Measurements from ENCODE around the gene DNAJC5. TPM values are rescaled to one million over a fixed set of nuclear protein-coding genes. Genes with fewer than 3 reads are reported as not detected.

DNAJC5 gene
- total and polyA plus RNA-seq, 2 donors from 2014 or later = 24.4 to 52.3 TPM

DNA sequence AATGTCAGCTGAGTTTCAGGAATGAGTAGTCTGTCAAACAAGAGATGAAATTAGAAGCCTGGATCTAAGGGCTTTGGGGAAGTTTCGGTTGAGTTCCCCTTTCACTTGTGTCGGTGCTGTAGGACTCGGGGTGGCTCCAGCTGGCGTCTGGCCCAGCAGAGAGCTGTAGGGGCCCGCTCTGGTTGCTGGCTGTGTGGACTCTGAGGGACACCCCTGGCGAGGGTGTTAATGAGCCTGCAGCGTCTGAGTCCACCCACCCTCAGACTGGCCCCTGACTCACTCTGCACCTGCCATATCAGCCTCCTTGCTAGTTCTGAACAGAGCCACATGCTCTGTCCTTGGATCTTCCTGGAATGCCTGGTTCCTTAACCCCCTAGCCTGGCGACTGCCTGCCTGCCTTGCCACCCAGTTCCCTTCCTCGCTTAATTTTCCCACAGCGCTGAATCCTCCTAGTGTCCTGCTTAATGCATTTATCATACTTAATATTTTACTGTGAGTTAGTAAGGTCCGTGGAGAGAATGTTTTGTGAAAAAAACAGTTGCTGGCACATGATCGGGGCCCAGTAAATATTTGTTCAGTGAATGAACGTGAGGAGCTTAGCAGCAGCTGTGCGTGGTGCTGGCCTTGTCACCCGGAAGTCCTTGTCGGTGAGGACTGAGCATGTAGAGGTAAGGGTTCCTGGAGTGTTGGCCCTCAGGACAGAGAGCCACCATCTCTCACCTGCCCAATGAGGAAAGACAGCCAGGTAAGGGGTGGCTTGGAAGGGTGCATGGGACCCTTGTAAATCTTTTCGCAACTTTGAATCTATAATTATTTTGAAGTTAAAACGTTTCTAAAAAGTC, 1.6 kb downstream of the DNAJC5 start:
- DNase-seq (peak in 3 of 5 donors; percentile 29 to 61 (median 54)), FAIRE-seq (no peak)

DNA sequence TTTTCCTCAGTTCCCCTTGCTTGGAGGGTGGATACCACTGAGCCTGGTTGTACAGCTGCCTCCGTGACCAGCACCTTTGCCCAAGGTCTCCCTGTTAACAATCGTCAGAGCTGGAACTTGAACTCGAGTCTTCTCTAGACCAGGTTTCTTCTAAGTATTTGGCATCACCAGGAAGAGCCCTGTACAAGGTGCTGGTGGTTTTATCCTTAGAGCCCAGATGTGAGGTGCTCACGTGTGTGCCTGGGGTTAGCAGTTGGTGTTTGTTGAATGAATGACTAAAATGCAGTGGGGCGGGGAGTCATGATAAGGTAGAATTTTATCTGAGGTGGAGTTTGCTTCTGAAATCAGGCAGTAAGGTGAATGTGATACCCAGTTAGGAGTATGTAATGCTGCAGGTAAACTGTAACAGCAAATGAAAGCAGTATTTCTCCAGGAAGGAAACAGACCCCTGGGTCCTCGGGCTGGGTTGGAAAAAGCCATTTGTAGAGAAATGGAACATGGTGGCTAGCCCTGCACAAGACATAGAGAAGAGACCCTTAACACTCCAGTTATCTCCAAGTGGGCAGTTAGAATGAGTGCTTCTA, 3.1 kb downstream of the DNAJC5 start:
- intact Hi-C loops (cut with DNase I) = no loop called here
- Histone ChIP-seq H3K4me3 (ENCODE audit: low read length in 3 of 3) (no peak overlapping the region), H3K36me3 (ENCODE audit: control insufficient read depth in 2 of 3, insufficient read depth in 3 of 3, low read length in 3 of 3) (no peaks in the 10 kb centered on the region), H3K27ac (ENCODE audit: low read depth in 2 of 2, low read length in 2 of 2) (no peak overlapping the region), H3K9me3 (ENCODE audit: control insufficient read depth in 2 of 3, insufficient read depth in 1 of 3, low read length in 3 of 3) (no peaks in the 10 kb centered on the region), H3K9ac (ENCODE audit: low read length in 3 of 3) (no peak overlapping the region), H3K4me1 (ENCODE audit: control insufficient read depth in 2 of 3, insufficient read depth in 2 of 3, low read depth in 1 of 3, low read length in 3 of 3) (peaks cover 0 to 18% (median 0%) of the 10 kb centered on the region in 3 donors), H3K27me3 (ENCODE audit: control insufficient read depth, insufficient read depth, low read length) (no peaks in the 10 kb centered on the region)
- TF ChIP-seq, protein P1, sequence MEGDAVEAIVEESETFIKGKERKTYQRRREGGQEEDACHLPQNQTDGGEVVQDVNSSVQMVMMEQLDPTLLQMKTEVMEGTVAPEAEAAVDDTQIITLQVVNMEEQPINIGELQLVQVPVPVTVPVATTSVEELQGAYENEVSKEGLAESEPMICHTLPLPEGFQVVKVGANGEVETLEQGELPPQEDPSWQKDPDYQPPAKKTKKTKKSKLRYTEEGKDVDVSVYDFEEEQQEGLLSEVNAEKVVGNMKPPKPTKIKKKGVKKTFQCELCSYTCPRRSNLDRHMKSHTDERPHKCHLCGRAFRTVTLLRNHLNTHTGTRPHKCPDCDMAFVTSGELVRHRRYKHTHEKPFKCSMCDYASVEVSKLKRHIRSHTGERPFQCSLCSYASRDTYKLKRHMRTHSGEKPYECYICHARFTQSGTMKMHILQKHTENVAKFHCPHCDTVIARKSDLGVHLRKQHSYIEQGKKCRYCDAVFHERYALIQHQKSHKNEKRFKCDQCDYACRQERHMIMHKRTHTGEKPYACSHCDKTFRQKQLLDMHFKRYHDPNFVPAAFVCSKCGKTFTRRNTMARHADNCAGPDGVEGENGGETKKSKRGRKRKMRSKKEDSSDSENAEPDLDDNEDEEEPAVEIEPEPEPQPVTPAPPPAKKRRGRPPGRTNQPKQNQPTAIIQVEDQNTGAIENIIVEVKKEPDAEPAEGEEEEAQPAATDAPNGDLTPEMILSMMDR (IDR thresholded peaks at IDR 0.05; ENCODE audit: borderline replicate concordance, extremely low read depth, insufficient read depth) = no peak
- FAIRE-seq (no peak), DNase-seq (no peak)

More for the DNA sequence above, 1.6 kb downstream of the DNAJC5 start:
- TF ChIP-seq, protein P1 (IDR thresholded peaks at IDR 0.05; ENCODE audit: borderline replicate concordance, extremely low read depth, insufficient read depth) = no peak
- Histone ChIP-seq H3K9me3 (ENCODE audit: control insufficient read depth in 2 of 3, insufficient read depth in 1 of 3, low read length in 3 of 3) (no peaks in the 10 kb centered on the region), H3K4me3 (ENCODE audit: low read length in 3 of 3) (peak overlapping the region; percentile 60 to 69 (median 64)), H3K27me3 (ENCODE audit: control insufficient read depth, insufficient read depth, low read length) (no peaks in the 10 kb centered on the region), H3K36me3 (ENCODE audit: control insufficient read depth in 2 of 3, insufficient read depth in 3 of 3, low read length in 3 of 3) (peaks cover 0 to 4% (median 0%) of the 10 kb centered on the region in 3 donors), H3K4me1 (ENCODE audit: control insufficient read depth in 2 of 3, insufficient read depth in 2 of 3, low read depth in 1 of 3, low read length in 3 of 3) (peaks cover 0 to 18% (median 0%) of the 10 kb centered on the region in 3 donors), H3K9ac (ENCODE audit: low read length in 3 of 3) (peak overlapping the region in 2 of 3 donors; percentile 53 to 85), H3K27ac (ENCODE audit: low read depth in 2 of 2, low read length in 2 of 2) (peak overlapping the region; percentile 5 to 66)
- intact Hi-C loops (cut with DNase I) = no loop called here

DNA sequence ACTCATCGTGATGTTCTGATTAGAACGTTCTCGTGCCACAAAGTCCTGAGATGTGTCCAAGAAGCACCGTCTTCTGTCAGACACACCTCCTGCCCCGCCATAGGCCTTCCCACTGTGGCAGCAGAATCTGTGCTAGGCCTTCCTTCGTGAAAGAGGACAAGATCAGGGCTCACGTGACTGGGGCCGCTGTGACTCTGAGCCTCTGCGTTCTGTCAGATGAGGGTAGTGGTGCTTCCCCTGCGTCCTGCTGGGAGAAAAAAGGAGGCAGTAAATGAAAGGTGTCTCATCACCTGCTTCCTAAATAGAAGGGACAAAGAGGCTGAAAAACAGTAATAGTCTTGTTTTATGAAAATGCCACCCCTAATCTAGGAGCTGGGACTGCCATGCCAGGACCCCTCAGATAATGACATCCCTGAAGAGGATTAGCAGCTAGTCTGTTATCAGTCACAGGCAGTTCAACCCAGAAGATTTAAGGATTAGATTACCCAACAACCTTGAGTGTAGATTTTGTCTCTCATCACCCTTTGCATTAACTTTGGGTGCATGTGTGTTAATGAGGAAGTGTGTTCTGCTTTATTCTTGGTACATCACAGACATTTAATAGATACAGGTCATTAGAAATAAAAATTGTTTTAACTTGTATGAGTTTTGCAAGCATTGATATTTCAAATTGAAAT, 4.1 kb downstream of the DNAJC5 start:
- H3K27me3 ChIP-seq (ENCODE audit: control insufficient read depth, insufficient read depth, low read length) = no peaks in the 10 kb centered on the region
- TF ChIP-seq, protein P1 (IDR thresholded peaks at IDR 0.05; ENCODE audit: borderline replicate concordance, extremely low read depth, insufficient read depth) = no peak
- intact Hi-C loops (cut with DNase I) = no loop called here
- no peak overlapping the region for H3K9ac ChIP-seq (ENCODE audit: low read length in 3 of 3)
- H3K9me3 ChIP-seq (ENCODE audit: control insufficient read depth in 2 of 3, insufficient read depth in 1 of 3, low read length in 3 of 3) = no peaks in the 10 kb centered on the region
- FAIRE-seq (no peak), DNase-seq (no peak)
- H3K4me1 ChIP-seq (ENCODE audit: control insufficient read depth in 2 of 3, insufficient read depth in 2 of 3, low read depth in 1 of 3, low read length in 3 of 3) = peaks cover 0 to 16% (median 0%) of the 10 kb centered on the region in 3 donors
- no peak overlapping the region for H3K27ac ChIP-seq (ENCODE audit: low read depth in 2 of 2, low read length in 2 of 2)
- no peaks in the 10 kb centered on the region for H3K36me3 ChIP-seq (ENCODE audit: control insufficient read depth in 2 of 3, insufficient read depth in 3 of 3, low read length in 3 of 3)
- H3K4me3 ChIP-seq (ENCODE audit: low read length in 3 of 3) = no peak overlapping the region

All from kidney (tissue), 14 donors.